Stimulated activated CD8-positive, alpha-beta memory T cell treated with anti-CD3 and anti-CD28 coated beads, Interleukin-7, amount 100 ng/mL, for 4 hours (primary cell): Measurements from ENCODE around the gene LIPE.

Experiments
- DNase-seq, 2 donors: peaks; one replicate each; pipeline ENCODE4 v3.0.0-alpha.2; 2020; ENCODE audit warnings: low read depth in 2 of 2

Gene LIPE

DNA sequence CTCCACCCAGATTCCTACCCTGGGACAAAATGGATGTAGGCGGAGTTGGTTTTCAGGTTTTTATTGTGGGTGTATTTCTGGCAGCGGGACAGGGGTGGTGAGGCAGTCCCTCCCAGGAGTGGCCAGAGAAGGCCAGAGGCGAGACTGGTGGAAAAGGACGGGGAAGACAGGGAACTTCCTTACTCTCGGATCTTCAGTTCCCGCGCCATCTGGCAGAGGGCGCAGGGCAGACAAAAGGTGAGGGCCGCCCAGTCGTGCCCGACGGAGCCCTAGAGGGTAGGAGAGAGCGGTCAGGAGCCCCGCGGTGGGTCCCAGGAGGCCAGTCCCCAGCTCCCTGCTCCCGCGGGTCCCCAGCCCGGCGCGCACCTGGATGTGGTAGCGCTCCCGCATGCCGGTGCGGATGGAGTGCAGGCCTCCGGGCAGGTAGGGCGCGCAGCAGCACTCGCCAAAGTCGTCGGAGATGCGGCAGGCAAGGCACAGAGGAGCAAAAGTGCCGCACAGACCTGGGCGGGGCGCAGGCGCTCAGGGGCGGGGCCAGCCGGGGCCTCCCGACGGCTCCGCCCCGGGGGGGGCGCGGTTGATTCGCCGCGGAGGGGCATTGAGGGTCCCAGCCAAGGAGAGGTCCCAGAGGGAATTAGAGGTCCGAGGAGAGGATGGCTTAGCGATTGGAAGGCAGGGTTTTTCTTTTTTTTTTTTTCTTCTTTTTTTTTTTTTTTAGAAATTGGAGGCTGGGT lies 40.0 kb downstream of the LIPE start:
- peak; percentile 13 to 56 for DNase-seq

DNA sequence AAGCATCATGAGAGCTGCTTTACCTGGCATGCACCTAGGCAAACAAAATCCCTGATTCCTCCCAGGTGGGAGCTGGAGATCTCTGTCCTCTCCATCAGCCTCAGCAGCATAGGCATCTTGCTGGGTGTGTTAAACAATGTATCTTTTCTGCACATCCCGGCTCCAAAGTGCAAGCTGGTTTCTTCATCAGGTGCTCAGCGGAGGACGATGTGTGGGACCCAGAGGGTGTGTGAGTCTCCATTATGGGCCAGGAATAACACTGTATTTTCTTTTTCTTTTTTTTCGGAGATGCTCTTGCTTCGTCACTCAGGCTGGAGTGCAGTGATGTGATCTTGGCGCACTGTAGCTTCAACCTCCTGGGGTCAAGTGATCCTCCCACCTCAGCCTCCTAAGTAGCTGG lies 47.0 kb downstream of the LIPE start:
- no peak for DNase-seq

DNA sequence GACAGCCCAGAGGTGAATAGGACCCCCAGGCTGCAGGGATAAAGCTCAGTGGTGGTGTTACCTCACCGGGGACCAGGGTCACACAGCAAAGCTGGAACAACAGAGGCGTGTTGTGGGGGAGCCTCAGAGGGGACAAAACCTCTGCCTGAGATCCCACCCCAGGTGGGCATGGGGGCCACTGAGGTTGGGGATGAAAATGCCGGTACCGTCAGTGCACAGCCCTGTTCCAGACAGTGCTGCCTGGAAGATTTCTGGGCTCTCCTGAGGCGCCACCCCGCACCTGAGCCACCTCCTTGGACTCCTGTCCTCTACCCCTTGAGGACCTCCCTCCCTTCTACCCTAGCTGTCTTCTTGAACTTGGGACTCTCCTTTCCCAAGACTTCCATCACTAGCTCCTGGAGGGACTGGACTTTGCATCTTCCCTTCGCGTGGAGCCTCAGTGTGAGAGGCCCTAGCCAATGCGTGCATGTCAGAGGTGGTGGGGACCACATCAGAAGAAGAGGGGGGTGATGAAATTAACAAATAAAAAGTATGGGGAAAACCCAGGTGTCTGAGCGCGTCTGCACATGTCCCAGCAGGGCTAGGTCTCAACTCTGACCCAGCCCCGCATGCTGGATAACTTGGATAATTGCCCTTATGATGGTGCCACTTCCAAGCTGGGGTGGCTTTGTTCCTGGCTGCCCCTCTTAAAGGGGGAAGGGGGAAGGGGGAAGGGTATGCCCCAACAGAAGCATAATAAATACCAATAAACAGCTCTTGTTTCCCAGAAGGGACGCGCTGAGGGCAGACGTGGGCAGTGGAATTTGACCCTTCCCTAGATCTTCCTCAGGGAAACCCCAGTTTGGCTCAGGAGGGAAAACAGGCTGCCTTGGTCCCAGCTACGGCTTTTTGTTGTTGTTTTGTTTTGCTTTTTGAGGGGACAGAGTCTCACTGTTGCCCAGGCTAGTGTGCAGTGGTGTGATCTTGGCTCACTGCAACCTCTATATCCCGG lies 48.7 kb downstream of the LIPE start:
- no peak for DNase-seq

DNA sequence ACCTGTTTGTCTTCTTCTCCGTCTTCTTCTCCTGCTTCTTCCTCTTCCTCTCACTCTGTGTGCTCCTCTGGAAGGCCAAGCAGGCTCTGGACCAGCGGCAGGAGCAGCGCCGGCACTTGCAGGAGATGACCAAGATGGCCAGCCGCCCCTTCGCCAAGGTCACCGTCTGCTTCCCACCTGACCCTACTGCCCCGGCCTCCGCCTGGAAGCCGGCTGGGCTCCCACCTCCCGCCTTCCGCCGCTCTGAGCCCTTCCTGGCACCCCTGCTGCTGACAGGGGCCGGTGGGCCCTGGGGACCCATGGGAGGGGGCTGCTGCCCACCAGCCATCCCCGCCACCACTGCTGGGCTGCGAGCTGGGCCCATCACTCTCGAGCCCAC lies 51.0 kb downstream of the LIPE start:
- no peak for DNase-seq

DNA sequence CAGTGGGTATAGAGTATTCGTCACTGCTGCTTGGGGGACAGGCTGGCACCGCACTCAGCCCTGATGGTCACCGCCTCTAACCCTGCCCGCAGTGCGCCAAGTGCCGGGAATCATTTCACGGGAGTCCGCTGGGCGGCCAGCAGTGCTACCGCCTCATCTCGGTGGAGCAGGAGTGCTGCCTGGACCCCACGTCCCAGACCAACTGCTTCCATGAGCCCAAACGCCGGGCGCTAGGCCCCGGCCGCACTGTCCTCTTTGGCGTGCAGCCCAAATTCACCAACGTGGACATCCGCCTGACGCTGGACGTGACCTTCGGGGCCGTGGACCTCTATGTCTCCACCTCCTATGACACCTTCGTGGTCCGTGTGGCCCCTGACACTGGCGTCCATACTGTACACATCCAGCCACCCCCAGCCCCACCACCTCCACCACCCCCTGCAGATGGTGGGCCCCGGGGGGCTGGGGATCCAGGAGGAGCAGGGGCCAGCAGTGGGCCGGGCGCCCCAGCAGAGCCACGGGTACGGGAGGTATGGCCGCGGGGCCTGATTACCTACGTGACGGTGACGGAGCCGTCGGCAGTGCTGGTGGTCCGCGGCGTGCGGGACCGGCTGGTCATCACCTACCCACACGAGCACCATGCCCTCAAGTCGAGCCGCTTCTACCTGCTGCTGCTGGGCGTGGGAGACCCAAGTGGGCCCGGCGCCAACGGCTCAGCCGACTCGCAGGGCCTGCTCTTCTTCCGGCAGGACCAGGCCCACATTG lies 51.6 kb downstream of the LIPE start:
- no peak for DNase-seq

DNA sequence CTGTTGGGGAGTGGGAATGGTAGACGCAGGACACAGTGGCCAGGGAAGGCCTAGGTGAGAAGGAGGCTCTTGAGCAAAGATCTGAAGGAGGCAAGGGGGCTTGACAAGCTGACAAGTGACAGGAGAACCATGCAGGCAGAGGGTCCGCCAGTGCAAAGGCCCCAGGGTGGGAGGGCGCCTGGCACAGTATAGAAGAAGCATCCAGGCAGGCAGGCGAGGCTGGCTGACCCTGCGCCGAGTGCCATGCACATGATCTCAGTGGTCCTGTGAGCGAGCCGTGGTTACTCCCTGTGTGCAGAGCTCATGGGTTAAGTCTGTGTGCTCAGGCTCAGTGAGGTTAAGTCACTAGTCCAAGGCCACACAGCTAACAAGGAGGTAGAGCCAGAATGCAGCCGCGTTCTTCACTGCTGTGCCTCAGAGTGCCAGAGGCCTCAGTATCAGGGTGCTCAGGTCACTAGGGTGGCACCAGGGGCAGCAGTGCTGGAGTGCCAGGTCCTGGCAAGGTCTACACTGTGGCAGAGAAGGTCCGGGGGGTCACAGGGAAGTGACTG lies 52.3 kb downstream of the LIPE start:
- no peak for DNase-seq

DNA sequence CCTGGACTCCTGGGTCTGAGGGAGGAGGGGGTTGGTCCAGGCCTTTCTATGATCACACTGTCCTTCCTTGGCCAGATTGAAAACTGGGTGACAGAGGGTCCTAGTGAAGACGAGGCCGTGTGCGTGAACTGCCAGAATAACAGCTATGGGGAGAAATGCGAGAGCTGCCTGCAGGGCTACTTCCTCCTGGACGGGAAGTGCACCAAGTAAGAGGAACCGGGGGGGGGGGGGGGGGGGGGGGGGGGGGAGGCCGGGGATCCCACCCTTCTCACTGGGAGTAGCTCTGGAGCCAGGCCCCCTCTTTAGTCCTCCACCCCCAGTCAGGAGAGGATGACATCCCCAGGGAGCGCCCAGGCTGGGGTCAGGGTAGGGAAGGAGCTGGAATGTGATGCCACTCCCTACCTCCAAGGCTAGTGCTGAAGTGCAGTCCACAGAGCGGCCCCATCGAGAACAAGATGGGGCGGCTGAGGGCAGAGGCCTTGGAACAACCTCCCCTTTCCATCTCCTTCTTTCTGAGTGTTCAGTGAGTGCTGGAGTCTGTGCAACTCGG lies 56.5 kb downstream of the LIPE start:
- DNase-seq, result no peak

DNA sequence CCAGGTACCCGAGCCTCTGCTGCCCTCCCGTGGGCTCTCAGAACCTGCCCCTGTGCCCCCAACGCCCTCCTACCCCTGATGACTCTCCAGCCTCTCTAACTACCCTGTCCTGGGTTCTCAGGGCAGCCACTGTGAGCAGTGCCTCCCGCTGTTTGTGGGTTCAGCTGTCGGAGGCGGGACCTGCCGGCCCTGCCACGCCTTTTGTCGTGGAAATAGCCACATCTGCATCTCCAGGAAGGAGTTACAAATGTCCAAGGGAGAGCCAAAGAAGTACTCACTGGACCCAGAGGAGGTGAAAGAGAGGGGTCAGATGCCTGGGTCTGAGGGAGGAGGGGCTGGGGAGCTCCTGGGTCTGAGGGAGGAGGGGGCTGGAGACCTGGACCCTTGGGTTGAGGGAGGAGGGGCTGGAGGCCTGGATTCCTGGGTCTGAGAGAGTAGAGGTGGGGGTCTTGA lies 57.1 kb downstream of the LIPE start:
- DNase-seq, result no peak

DNA sequence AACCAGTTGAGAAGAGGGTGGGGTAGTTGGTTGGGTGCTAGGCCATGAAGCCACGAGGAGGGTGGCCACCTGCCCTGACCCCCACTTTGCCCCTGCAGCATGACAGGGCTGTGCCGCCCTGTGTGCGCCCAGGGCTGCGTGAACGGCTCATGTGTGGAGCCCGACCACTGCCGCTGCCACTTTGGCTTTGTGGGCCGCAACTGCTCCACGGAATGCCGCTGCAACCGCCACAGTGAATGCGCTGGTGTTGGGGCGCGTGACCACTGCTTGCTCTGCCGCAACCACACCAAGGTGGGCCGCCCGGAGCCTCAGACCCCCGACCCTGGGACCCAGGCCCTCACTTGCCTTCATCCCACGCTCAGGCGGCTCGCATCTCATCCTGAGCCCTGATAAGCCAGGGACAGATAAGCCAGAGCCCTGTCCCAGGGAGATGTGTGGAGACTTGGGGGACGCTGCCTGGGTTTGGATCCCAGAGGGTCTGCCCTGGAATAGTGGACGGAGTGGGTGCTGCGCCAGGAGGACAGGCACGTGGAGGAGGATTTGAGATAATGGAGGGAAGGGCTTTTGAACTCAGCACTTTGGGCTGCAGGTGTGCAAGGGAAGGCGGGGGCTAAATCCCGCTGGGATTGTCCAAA lies 57.6 kb downstream of the LIPE start:
- no peak for DNase-seq

DNA sequence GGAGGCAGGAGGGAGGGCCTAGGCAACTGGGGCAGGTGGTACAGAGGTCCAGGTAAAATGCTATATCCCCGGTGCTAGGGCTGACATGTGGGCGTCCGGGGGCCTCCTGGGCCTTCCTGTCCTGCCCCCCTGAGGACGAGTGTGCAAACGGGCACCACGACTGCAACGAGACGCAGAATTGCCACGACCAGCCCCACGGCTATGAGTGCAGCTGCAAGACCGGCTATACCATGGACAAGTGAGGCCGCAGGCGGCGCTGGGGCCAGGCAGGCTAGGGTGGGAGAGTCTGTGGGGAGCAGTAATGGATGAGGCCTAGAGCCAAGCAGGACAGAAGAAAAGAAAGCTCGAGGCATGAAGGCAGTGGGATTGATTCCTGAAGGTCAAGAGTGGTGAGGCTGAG lies 58.4 kb downstream of the LIPE start:
- no peak for DNase-seq

DNA sequence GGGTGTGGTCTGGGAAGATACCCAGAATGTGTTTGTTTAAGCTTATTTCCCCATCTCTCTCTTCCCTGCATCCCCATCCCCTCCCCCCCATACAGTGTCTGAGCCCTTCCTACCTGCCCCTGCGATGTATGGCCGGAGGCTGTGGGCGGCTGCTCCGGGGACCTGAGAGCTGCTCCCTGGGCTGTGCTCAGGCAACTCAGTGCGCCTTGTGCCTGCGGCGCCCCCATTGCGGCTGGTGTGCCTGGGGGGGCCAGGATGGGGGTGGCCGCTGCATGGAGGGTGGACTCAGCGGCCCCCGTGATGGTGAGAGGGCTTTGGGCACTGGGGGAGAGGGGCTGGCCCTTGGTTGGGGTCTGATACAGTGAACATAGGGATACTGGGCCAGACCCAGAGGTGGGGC lies 58.8 kb downstream of the LIPE start:
- DNase-seq, result no peak

DNA sequence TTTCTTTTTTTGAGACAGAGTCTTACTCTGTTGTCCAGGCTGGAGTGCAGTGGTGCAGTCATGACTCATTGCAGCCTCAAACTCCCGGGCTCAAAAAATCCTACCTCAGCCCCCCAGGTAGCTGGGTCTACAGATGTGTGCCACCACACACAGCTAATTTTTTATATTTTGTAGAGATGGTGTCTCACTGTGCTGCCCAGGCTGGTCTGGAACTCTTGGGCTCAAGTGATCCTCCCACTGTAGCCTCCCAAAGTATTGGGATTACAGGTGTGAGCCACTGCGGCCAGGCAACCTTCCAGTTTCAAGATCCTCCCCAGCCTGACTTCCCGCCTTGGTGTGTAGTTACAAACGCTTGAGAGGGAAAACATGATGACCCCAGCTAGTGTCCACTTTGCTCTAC lies 59.3 kb downstream of the LIPE start:
- no peak for DNase-seq

DNA sequence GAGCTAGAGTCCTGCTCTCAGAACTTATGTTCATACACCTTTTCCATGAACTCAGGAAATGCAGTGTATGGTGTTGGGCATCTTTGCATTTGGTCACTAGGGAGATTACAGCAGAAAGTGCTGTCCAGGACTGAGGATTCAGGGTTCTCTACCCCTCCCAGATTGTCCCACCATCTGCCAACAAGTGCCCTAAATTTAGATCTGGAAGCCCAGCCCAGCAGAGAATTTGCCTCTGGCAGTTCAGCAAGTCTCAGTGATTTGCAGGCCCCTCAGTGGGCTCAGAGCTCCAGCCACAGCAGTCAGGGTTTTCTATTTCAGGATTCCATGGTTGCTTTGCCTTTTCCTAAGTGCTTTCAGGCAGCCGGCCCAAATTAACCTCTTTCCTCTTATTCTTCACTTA lies 60.5 kb downstream of the LIPE start:
- no peak for DNase-seq

DNA sequence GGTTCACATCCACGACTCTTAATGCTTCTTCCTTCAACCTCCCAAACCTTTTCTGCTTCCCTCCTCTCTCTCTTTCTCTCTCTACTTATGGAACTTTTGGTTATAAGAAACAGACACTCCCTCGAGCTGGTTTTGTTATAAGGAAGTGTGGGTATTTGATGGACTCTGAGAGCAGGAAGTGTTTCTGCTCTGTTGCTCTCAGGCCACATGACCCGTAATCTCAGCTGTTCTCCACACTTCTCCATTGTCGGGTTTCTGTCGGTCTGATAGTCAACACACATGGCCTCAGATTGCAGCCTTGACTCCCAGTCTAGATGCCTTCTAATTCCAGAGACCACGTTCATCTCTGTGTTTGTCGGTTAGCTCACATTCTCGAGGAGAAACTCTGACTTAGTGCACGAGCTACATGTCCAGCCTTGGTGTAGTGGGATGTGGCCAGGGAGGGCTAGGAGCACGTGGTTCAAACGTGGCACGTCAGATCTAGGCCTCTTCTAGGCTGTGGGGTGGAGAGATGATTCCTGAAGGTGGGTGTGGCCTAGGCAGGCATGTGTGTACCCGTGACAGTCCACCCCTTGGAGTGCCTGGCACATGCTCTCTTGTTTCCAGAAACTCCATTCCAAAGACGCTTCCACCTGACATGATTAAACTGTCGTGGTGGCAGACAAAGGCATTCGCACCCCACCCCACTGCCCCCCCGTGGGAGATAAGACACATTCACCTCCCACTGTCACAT lies 63.4 kb downstream of the LIPE start:
- no peak for DNase-seq

DNA sequence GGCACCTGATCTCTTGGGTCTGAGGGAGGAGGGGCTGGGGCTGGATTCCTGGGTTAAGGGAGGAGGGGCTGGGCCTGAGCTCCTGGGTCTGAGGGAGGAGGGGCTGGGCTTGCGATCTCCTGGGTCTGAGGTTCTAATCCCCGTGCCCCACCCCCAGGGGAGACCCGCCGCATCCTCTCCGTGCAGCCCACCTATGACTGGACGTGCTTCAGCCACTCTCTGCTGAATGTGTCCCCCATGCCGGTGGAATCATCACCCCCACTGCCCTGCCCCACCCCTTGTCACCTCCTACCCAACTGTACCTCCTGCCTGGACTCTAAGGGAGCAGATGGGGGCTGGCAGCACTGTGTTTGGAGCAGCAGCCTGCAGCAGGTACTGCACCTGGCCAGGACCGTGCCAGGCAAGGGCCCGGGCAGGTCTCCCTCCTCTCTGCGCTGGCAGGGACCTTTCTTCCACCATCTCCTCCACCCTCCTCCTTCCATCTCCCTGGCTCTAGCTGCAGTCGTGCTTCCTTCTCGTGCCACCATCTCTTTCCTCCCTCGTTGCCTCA lies 64.2 kb downstream of the LIPE start:
- no peak for DNase-seq

DNA sequence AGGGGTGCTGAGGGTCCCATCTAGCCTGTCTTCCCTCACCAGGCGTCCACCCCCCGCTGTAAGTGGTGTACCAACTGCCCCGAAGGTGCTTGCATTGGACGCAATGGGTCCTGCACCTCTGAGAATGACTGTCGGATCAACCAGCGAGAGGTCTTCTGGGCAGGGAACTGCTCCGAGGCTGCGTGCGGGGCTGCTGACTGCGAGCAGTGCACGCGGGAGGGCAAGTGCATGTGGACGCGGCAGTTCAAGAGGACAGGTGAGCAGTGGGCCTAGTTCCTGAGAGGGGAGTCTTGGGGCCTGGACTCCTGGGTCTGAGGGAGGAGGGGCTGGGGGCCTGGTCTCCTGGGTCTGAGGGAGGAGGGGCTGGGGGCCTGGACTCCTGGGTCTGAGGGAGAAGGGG lies 64.8 kb downstream of the LIPE start:
- DNase-seq, result no peak

DNA sequence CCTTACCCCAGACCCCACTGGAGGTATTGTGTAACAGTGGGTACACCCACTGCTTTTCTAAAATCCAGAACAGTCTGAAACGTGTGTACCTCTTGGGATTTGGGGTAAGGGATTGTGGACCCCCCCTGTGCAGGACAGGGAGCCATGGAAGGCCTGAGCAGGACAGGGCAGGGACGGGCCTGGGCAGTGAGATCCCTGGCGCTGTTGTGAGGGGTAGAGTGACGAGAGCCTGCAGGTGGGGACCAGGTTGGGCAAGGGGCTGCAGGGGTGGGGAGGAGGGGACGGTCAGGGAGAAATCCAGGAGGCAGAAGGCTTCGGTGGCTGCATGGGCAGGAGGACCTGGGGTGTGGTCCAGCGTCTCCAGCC lies 65.7 kb downstream of the LIPE start:
- no peak for DNase-seq

DNA sequence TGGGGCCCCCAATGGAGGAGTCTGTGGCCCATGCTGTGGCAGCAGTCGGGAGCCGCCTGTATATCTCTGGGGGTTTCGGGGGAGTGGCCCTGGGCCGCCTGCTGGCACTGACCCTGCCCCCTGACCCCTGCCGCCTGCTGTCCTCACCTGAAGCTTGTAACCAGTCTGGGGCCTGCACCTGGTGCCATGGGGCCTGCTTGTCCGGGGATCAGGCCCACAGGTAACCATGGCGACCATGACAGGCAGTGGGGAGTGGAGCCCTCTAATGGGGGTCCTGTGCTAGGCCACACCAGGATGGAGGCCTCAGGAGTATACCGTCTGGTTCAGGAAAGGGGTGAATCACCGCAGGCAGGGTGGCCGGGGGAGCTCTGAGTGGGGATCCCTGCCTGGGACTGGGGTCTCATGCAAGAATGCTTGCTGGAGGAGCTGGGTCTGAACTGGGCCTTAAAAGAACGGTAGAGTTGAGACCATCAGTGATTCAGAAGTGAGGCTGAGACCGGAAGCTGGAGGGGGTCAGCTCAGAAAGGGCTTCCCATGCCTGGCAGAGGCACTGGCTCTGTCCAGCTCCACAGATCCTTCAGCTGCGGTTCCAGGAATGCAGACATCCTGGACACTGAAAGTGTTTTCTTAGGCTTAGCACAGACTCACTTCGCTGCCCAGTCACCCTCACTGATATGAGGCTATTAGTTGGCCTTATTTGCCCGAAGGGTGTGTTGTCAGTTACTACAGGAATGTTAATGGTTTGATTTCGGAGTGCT lies 66.2 kb downstream of the LIPE start:
- DNase-seq, result no peak

DNA sequence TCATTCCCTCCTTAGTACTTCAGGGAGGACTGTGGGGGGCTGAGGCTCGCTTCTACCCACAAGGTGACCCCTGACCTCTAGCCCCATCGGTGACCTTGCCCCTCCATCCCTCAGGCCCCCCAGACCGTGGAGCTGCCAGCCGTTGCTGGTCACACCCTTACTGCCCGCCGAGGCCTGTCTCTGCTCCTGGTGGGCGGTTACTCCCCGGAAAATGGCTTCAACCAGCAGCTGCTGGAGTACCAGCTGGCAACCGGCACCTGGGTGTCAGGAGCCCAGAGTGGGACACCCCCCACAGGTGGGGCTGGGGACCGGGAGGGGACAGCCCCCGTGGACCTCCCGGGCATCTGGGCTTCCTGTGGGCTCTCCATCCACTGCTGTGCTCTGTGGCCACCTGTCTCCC lies 69.9 kb downstream of the LIPE start:
- no peak for DNase-seq

DNA sequence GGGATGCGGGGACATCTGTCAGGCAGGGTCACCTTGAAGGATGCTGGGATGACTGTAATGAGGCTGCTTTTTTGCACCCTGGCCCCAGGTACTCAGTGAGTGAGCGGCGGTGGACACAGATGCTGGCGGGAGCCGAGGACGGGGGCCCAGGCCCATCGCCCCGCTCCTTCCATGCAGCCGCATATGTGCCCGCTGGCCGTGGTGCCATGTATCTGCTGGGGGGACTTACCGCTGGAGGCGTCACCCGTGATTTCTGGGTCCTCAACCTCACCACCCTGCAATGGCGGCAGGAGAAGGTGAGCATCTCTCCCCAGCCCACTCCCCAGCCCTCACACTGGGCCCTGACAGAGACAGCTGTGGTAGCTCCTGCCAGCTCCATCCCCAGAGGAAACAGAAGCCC lies 70.5 kb downstream of the LIPE start:
- DNase-seq, result no peak
